IMR-90 (cell line): ENCODE measurements around the gene POC1B. TPM values are rescaled to one million over a fixed set of nuclear protein-coding genes. Genes with fewer than 3 reads are reported as not detected.

ENCODE experiments used
- ATAC-seq: fragments of 200-7000 bp; cut with Tn5 transposase; 2 replicates; pipeline ENCODE4 v1.9.1; 2020; ENCODE audit warnings: low read depth, mild to moderate bottlenecking, moderate library complexity
- BruUV-seq: library from RNA; stranded (reverse); fragments of 400-500 nt; replicated peaks from 2 replicates; lab custom pipeline; 2021; lab: Mats Ljungman, UMichigan
- CTCF ChIA-PET: fragments of 300-600 bp; formaldehyde crosslinking; extraction: SDS; loops from one replicate; lab custom pipeline; 2021; ENCODE audit warnings: antibody characterized with exemption; lab: Yijun Ruan, JAX
- POLR2A ChIA-PET: fragments of 300-600 bp; sonication (Branson Sonifier 250); formaldehyde crosslinking; loops from one replicate; lab custom pipeline; 2022; ENCODE audit warnings: antibody characterized with exemption; ENCODE audit not compliant: unreplicated experiment; lab: Charles Lee
- DNase-seq: peaks from one replicate; pipeline ENCODE4 v3.0.0; 2013
- H2AFZ ChIP-seq: replicated peaks from 2 replicates; pipeline ENCODE3; 2013; ENCODE audit warnings: low read length, mild to moderate bottlenecking; ENCODE audit not compliant: poor library complexity
- H2AK5ac ChIP-seq: 2 replicates; pipeline ENCODE4 v1.6.1; 2013; ENCODE audit warnings: low read depth, low read length, inconsistent platforms
- H2AK9ac ChIP-seq: replicated peaks from 2 replicates; pipeline ENCODE3; 2013; ENCODE audit warnings: mild to moderate bottlenecking, low read depth, low read length, moderate library complexity; ENCODE audit not compliant: poor library complexity
- H2BK120ac ChIP-seq: 2 replicates; pipeline ENCODE4 v1.6.1; 2013; ENCODE audit warnings: low read depth, low read length, inconsistent platforms
- H2BK15ac ChIP-seq: 3 replicates; pipeline ENCODE4 v1.6.1; 2013; ENCODE audit warnings: low read depth, low read length, inconsistent platforms
- H2BK20ac ChIP-seq: 2 replicates; pipeline ENCODE4 v1.6.1; 2013; ENCODE audit warnings: low read depth, mild to moderate bottlenecking, inconsistent platforms, low read length, moderate library complexity
- H2BK5ac ChIP-seq: 2 replicates; pipeline ENCODE4 v1.6.1; 2013; ENCODE audit warnings: mild to moderate bottlenecking, low read depth, low read length, inconsistent platforms; ENCODE audit not compliant: poor library complexity, severe bottlenecking
- H3K14ac ChIP-seq: replicated peaks from 2 replicates; pipeline ENCODE4 v1.6.1; 2013; ENCODE audit warnings: low read depth, low read length, inconsistent platforms
- H3K18ac ChIP-seq: 2 replicates; pipeline ENCODE4 v1.6.1; 2013; ENCODE audit warnings: low read depth, low read length, control low read depth
- H3K23ac ChIP-seq: 2 replicates; pipeline ENCODE4 v1.6.1; 2013; ENCODE audit warnings: low read depth, low read length, inconsistent platforms
- H3K27ac ChIP-seq: 2 replicates; pipeline ENCODE4 v1.5.1; 2013; ENCODE audit warnings: mild to moderate bottlenecking, control low read depth, low read length; ENCODE audit not compliant: insufficient read depth
- H3K27me3 ChIP-seq: 2 replicates; pipeline ENCODE4 v1.6.1; 2013; ENCODE audit warnings: low read length; ENCODE audit not compliant: control insufficient read depth, insufficient read depth
- H3K36me3 ChIP-seq: 2 replicates; pipeline ENCODE4 v1.6.1; 2013; ENCODE audit warnings: low read length, mixed read lengths; ENCODE audit not compliant: control insufficient read depth, insufficient read depth
- H3K4ac ChIP-seq: 2 replicates; pipeline ENCODE4 v1.6.1; 2013; ENCODE audit warnings: low read depth, low read length, inconsistent platforms
- H3K4me1 ChIP-seq: 2 replicates; pipeline ENCODE4 v1.6.1; 2013; ENCODE audit warnings: low read length, mixed read lengths; ENCODE audit not compliant: control insufficient read depth, insufficient read depth
- H3K4me2 ChIP-seq: 2 replicates; pipeline ENCODE4 v1.6.1; 2013; ENCODE audit warnings: low read depth, mild to moderate bottlenecking, control low read depth, low read length, moderate library complexity
- H3K4me3 ChIP-seq: 2 replicates; pipeline ENCODE4 v1.5.1; 2013; ENCODE audit warnings: low read depth, mild to moderate bottlenecking, control low read depth, low read length, moderate library complexity; ENCODE audit not compliant: insufficient read depth
- H3K56ac ChIP-seq: 2 replicates; pipeline ENCODE4 v1.6.1; 2013; ENCODE audit warnings: low read length, inconsistent platforms; ENCODE audit not compliant: insufficient read depth; ENCODE audit errors: extremely low read depth
- H3K79me1 ChIP-seq, 2 experiments: 2 replicates each; pipeline ENCODE4 v1.6.1; 2013; ENCODE audit warnings: low read length in 2 of 2, inconsistent platforms in 1 of 2, low read depth in 1 of 2
- H3K9ac ChIP-seq: 2 replicates; pipeline ENCODE4 v1.6.1; 2013; ENCODE audit warnings: low read depth, low read length, control low read depth
- H3K9me1 ChIP-seq: 2 replicates; pipeline ENCODE4 v1.6.1; 2013; ENCODE audit warnings: low read length, inconsistent platforms; ENCODE audit not compliant: insufficient read depth
- H3K9me3 ChIP-seq: 2 replicates; pipeline ENCODE4 v1.6.1; 2013; ENCODE audit warnings: low read length; ENCODE audit not compliant: control insufficient read depth, insufficient read depth
- H4K20me1 ChIP-seq: 2 replicates; pipeline ENCODE4 v1.6.1; 2013; ENCODE audit warnings: low read length, inconsistent platforms; ENCODE audit not compliant: insufficient read depth
- H4K5ac ChIP-seq: 2 replicates; pipeline ENCODE4 v1.6.1; 2013; ENCODE audit warnings: mild to moderate bottlenecking, low read depth, low read length, control low read depth
- H4K8ac ChIP-seq, 2 experiments: 2 replicates each; pipeline ENCODE4 v1.6.1; 2013; ENCODE audit warnings: low read depth in 2 of 2, low read length in 2 of 2, control low read depth in 1 of 2, inconsistent platforms in 1 of 2
- H4K91ac ChIP-seq: 2 replicates; pipeline ENCODE4 v1.6.1; 2013; ENCODE audit warnings: low read depth, low read length, inconsistent platforms; ENCODE audit not compliant: insufficient read depth
- CEBPB ChIP-seq: IDR thresholded peaks from 2 replicates; pipeline ENCODE4 v1.6.1; 2012; ENCODE audit warnings: low read depth, low read length, improper control_type of control experiment
- ELK1 ChIP-seq: fragments of 150-350 bp; IDR thresholded peaks from 2 replicates; pipeline ENCODE4 v1.6.1; 2016; ENCODE audit warnings: low read depth, mild to moderate bottlenecking, low read length, moderate library complexity, borderline replicate concordance
- FOS ChIP-seq: fragments of 150-350 bp; IDR thresholded peaks from 2 replicates; pipeline ENCODE4 v1.6.1; 2016; ENCODE audit warnings: low read depth, low read length
- MXI1 ChIP-seq: IDR thresholded peaks from 2 replicates; pipeline ENCODE4 v1.6.1; 2012; ENCODE audit warnings: low read depth, mild to moderate bottlenecking, low read length, moderate library complexity, borderline replicate concordance
- RFX5 ChIP-seq: IDR thresholded peaks from 2 replicates; pipeline ENCODE4 v1.8.0; 2012; ENCODE audit warnings: low read depth, mild to moderate bottlenecking, low read length, moderate library complexity
- USF2 ChIP-seq: fragments of 150-350 bp; IDR thresholded peaks from 2 replicates; pipeline ENCODE4 v1.6.1; 2017; ENCODE audit warnings: mild to moderate bottlenecking, antibody characterized with exemption, low read length, low read depth
- WGBS, 2 experiments: methylation state at CpG; one replicate each; pipeline versions ENCODE4 v1.1.5 to v1.1.7; 2013; ENCODE audit warnings: missing lambda C conversion rate in 2 of 2; ENCODE audit not compliant: insufficient read length in 1 of 2; ENCODE audit errors: extremely low coverage in 2 of 2; 5-methylcytosine and 5-hydroxymethylcytosine counted together
- dilution Hi-C: fragments of 300-500 bp; cut with HindIII; formaldehyde crosslinking; loops from one replicate; pipeline ENCODE4 v1.14.3; 2018; ENCODE audit warnings: low sequenced_read_pairs; ENCODE audit not compliant: unreplicated experiment
- in situ Hi-C: fragments of 300-500 bp; cut with MboI; formaldehyde crosslinking; loops from 3 replicates; pipeline ENCODE4 v1.14.3; 2019; ENCODE audit warnings: low sequenced_read_pairs, inconsistent platforms, mixed read lengths
- intact Hi-C: fragments of 100-400 bp; cut with micrococcal nuclease; formaldehyde crosslinking; loops from 2 replicates; pipeline ENCODE4 v1.10.0; 2022
- polyA plus RNA-seq, 3 experiments: library from polyadenylated mRNA; depleted of rRNA; stranded (reverse); fragments of >200 nt; gene quantifications; 2 replicates each; pipeline ENCODE4 v1.2.3, GENCODE V29; 2012; ENCODE audit warnings: low replicate concordance in 1 of 3
- total RNA-seq: library from RNA; depleted of rRNA; stranded (reverse); fragments of >200 nt; gene quantifications from 2 replicates; pipeline ENCODE4 v1.2.3, GENCODE V29; 2012

POC1B gene
- total and polyA plus RNA-seq, 2 of the 4 experiments (the other 2 are of a cell fraction): 5.0 to 10.4 TPM

GRCh38 chr12:89468017-89468416 is 57.8 kb downstream of the POC1B start:
- intact Hi-C loops (no loop called here), in situ Hi-C loops (no loop called here), dilution Hi-C loops (loop anchor here (25.0 kb wide), 1 partner anchor 431 kb away; no protein-coding TSS in a partner anchor)
- Histone ChIP-seq H4K8ac (no peak overlapping the region), H3K14ac (no peak overlapping the region), H2AK5ac (no peak overlapping the region), H2BK15ac (no peak overlapping the region), H2BK120ac (no peak overlapping the region), H3K4ac (no peak overlapping the region), H2AFZ (no peak overlapping the region), H4K5ac (no peak overlapping the region), H3K27me3 (no peaks in the 10 kb centered on the region), H4K20me1 (no peaks in the 10 kb centered on the region), H3K4me1 (peaks cover 8% of the 10 kb centered on the region), H3K56ac (no peak overlapping the region), H3K27ac (no peak overlapping the region), H3K9me3 (no peaks in the 10 kb centered on the region), H3K4me3 (no peak overlapping the region), H2BK5ac (no peak overlapping the region), H3K4me2 (no peak overlapping the region), H3K9ac (no peak overlapping the region), H4K91ac (no peak overlapping the region), H3K23ac (no peak overlapping the region), H2BK20ac (no peak overlapping the region), H2AK9ac (no peak overlapping the region), H3K18ac (no peak overlapping the region), H3K79me1 (peaks cover 0 to 3% of the 10 kb centered on the region in 2 experiments; a peak in 2 of 4 replicates), H3K36me3 (no peaks in the 10 kb centered on the region), H3K9me1 (peaks cover 3% of the 10 kb centered on the region; the same call in 1 of the 2 replicates)
- CTCF ChIA-PET: interaction anchor here (0.7 to 1.0 kb wide), 2 partner anchors 22 to 56 kb away, joined by 3 to 4 read pairs; partner anchors contain the start of gene GALNT4
- DNase-seq: no peak
- no TSS peak for BruUV-seq
- no peak for ATAC-seq
- TF ChIP-seq ELK1 (no peak), MXI1 (no peak), RFX5 (no peak), FOS (no peak), USF2 (no peak), CEBPB (no peak)
- POLR2A ChIA-PET: no interaction called here
- WGBS, 2 experiments: no CpG with 5 or more reads among the region's 1 CpG
